Endothelial cell of umbilical vein (primary cell): ENCODE results near the gene STIM1. TPM values are rescaled to one million over a fixed set of nuclear protein-coding genes. Genes with fewer than 3 reads are reported as not detected.

Experiments used
- BruUV-seq: library from RNA; stranded (reverse); fragments of 400-500 nt; replicated peaks from 2 replicates; lab custom pipeline; 2021; lab: Mats Ljungman, UMichigan
- CTCF ChIA-PET: fragments of 300-600, 350-600 bp; sonication (Branson Sonifier 250); formaldehyde crosslinking; loops from one replicate; lab custom pipeline; 2021; ENCODE audit warnings: antibody characterized with exemption, inconsistent platforms; lab: Charles Lee
- POLR2A ChIA-PET: fragments of 300-600, 350-600 bp; sonication (Branson Sonifier 250); formaldehyde crosslinking; loops from one replicate; lab custom pipeline; 2021; ENCODE audit warnings: antibody characterized with exemption, inconsistent platforms; lab: Charles Lee
- DNase-seq: peaks from one replicate; pipeline ENCODE4 v3.0.0-alpha.2; 2011; ENCODE audit warnings: low read depth, low spot score
- FAIRE-seq: peaks from 2 replicates; lab custom pipeline; 2011; peaks lifted over from hg19 to GRCh38; lab: Jason Lieb, UNC
- H2AFZ ChIP-seq: 2 replicates; pipeline ENCODE4 v1.6.0; 2012; ENCODE audit warnings: low read depth, low read length, control low read depth, inconsistent platforms
- H3K27ac ChIP-seq: 2 replicates; pipeline ENCODE4 v1.5.1; 2011; ENCODE audit warnings: low read depth, mild to moderate bottlenecking, control low read depth, low read length, moderate library complexity; ENCODE audit not compliant: insufficient read depth
- H3K27me3 ChIP-seq, 2 experiments: 2 replicates each; pipeline versions ENCODE4 v1.6.0 to v1.6.1; 2011; ENCODE audit warnings: low read length in 2 of 2, mixed read lengths in 1 of 2; ENCODE audit not compliant: control insufficient read depth in 2 of 2, insufficient read depth in 2 of 2
- H3K36me3 ChIP-seq, 2 experiments: 2 replicates in 1 of 2; 3 replicates in 1 of 2; pipeline ENCODE4 v1.5.1; 2011; ENCODE audit warnings: low read length in 2 of 2, mild to moderate bottlenecking in 1 of 2, moderate library complexity in 1 of 2; ENCODE audit not compliant: control insufficient read depth in 2 of 2, insufficient read depth in 2 of 2; ENCODE audit errors: extremely low read depth in 1 of 2
- H3K4me1 ChIP-seq: 3 replicates; pipeline ENCODE4 v1.5.1; 2011; ENCODE audit warnings: mild to moderate bottlenecking, low read length; ENCODE audit not compliant: control insufficient read depth, insufficient read depth; ENCODE audit errors: extremely low read depth
- H3K4me2 ChIP-seq: 2 replicates; pipeline ENCODE4 v1.6.1; 2011; ENCODE audit warnings: low read length, control low read depth, mixed read lengths; ENCODE audit not compliant: insufficient read depth
- H3K4me3 ChIP-seq, 3 experiments: fragments of 200-600 bp in 1 of 3; sonication (generic), shearing (Covaris generic) in 1 of 3; replicated peaks in 1 of 3; 2 replicates each; pipeline ENCODE4 v1.5.1; 2011 to 2016; ENCODE audit warnings: control low read depth in 3 of 3, low read length in 3 of 3, mild to moderate bottlenecking in 2 of 3, inconsistent platforms in 1 of 3, low read depth in 1 of 3, moderate library complexity in 1 of 3; ENCODE audit not compliant: insufficient read depth in 1 of 3
- H3K79me2 ChIP-seq: 2 replicates; pipeline ENCODE4 v1.6.0; 2012; ENCODE audit warnings: low read length, inconsistent platforms; ENCODE audit not compliant: control insufficient read depth, insufficient read depth
- H3K9ac ChIP-seq: replicated peaks from 2 replicates; pipeline ENCODE3; 2011; ENCODE audit warnings: low read length, control low read depth; ENCODE audit not compliant: insufficient read depth; ENCODE audit errors: extremely low read depth
- H3K9me1 ChIP-seq: replicated peaks from 3 replicates; pipeline ENCODE4 v1.6.0; 2011; ENCODE audit warnings: mild to moderate bottlenecking, low read length; ENCODE audit not compliant: control insufficient read depth, insufficient read depth; ENCODE audit errors: extremely low read depth
- H3K9me3 ChIP-seq: replicated peaks from 2 replicates; pipeline ENCODE4 v1.5.1; 2012; ENCODE audit warnings: low read length, inconsistent platforms; ENCODE audit not compliant: control insufficient read depth, insufficient read depth
- H4K20me1 ChIP-seq: replicated peaks from 2 replicates; pipeline ENCODE3; 2011; ENCODE audit warnings: mild to moderate bottlenecking, low read length; ENCODE audit not compliant: control insufficient read depth, insufficient read depth; ENCODE audit errors: extremely low read depth
- EZH2 ChIP-seq: IDR thresholded peaks from 2 replicates; pipeline ENCODE4 v1.6.1; 2012; ENCODE audit warnings: borderline replicate concordance, low read depth, mild to moderate bottlenecking, moderate library complexity, low read length, inconsistent platforms; ENCODE audit not compliant: severe bottlenecking
- FOS ChIP-seq: IDR thresholded peaks from 2 replicates; pipeline ENCODE4 v1.6.1; 2011; ENCODE audit warnings: mild to moderate bottlenecking, low read length, moderate library complexity, borderline replicate concordance; ENCODE audit not compliant: insufficient read depth
- GATA2 ChIP-seq: IDR thresholded peaks from 2 replicates; pipeline ENCODE4 v1.7.0; 2011; ENCODE audit warnings: low read depth, mild to moderate bottlenecking, moderate library complexity, mixed read lengths, low read length; ENCODE audit not compliant: insufficient read length, insufficient read depth
- JUN ChIP-seq: IDR thresholded peaks from 2 replicates; pipeline ENCODE4 v1.6.1; 2011; ENCODE audit warnings: borderline replicate concordance, low read depth; ENCODE audit not compliant: insufficient read length, insufficient read depth
- MYC ChIP-seq: IDR thresholded peaks from one replicate; pipeline ENCODE4 v1.6.1; 2011; ENCODE audit warnings: mild to moderate bottlenecking, low read depth, low read length
- POLR2A ChIP-seq: IDR thresholded peaks from 2 replicates; pipeline ENCODE4 v1.6.1; 2012; ENCODE audit warnings: low read depth, mild to moderate bottlenecking, control low read depth, low read length
- POLR2AphosphoS5 ChIP-seq: IDR thresholded peaks from 2 replicates; pipeline ENCODE4 v1.6.1; 2012; ENCODE audit warnings: low read depth, mild to moderate bottlenecking, control low read depth, low read length, moderate library complexity; ENCODE audit not compliant: insufficient read depth
- dilution Hi-C: fragments of 300-500 bp; cut with MboI; formaldehyde crosslinking; loops from one replicate; pipeline ENCODE4 v1.15.0; 2019; ENCODE audit warnings: low sequenced_read_pairs; ENCODE audit not compliant: extremely low pct_ligation_motif_present
- intact Hi-C: fragments of 100-400 bp; cut with micrococcal nuclease; formaldehyde crosslinking; loops from one replicate; pipeline ENCODE4 v1.10.0; 2022
- polyA plus RNA-seq, 4 experiments: library from polyadenylated mRNA; depleted of rRNA in 3 of 4; stranded (reverse) in 3 of 4; unstranded in 1 of 4; fragments of >200 nt; gene quantifications; 2 replicates each; pipeline versions ENCODE4 v1.2.1 to v1.2.3, GENCODE V29; 2011 to 2012; ENCODE audit warnings: missing spikeins in 1 of 4
- total RNA-seq: library from RNA; stranded (reverse); gene quantifications from 2 replicates; pipeline ENCODE4 v1.2.3, GENCODE V29; 2021
- TF ChIP-seq, protein P1 (sequence below), 2 donors: IDR thresholded peaks; 1 replicate in 1 of 2; 2 replicates in 1 of 2; pipeline ENCODE4 v1.5.1; 2011; ENCODE audit warnings: low read length in 2 of 2, mild to moderate bottlenecking in 2 of 2, moderate library complexity in 2 of 2, control low read depth in 1 of 2, inconsistent platforms in 1 of 2, low read depth in 1 of 2; ENCODE audit not compliant: insufficient read depth in 1 of 2; ENCODE audit errors: extremely low read depth in 1 of 2
- TF ChIP-seq, protein P2 (sequence below): IDR thresholded peaks from 2 replicates; pipeline ENCODE4 v1.6.1; 2011; ENCODE audit not compliant: insufficient read depth, insufficient read length

STIM1 gene
- total and polyA plus RNA-seq, 2 donors (not counting 3 experiments of a cell fraction or from before 2014, with no cell fraction given) = 32.7 to 33.4 TPM

DNA sequence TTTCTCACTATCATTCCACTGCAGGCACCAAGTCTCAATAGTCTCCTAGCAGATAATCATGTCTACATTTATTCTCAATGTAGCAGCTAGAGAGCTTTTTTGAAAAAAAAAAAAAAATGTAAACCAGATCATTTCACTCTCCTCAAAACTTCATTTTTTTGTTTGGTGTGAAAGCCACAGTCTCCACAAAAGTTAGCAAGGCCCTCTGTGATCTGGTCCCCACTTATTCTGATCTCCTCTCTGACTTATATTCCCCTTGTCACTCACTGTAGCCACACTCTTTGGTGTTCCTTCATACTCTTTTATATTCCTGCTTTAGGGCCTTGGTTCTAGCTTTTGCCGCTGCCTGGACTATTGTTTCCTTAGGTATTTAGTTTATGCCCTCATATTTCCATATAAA is 137.5 kb downstream of the STIM1 start:
- no TSS peak for BruUV-seq
- FAIRE-seq (no peak), DNase-seq (no peak)
- H3K79me2 ChIP-seq = no peaks in the 10 kb centered on the region
- H3K36me3 ChIP-seq = no peaks in the 10 kb centered on the region
- no peak overlapping the region for H3K9ac ChIP-seq
- H2AFZ ChIP-seq = no peak overlapping the region
- no peak for TF ChIP-seq POLR2A
- no peak for TF ChIP-seq EZH2
- TF ChIP-seq JUN = no peak
- TF ChIP-seq GATA2 = no peak
- TF ChIP-seq MYC = no peak
- TF ChIP-seq FOS = no peak
- no peak for TF ChIP-seq POLR2AphosphoS5
- TF ChIP-seq, protein P1, sequence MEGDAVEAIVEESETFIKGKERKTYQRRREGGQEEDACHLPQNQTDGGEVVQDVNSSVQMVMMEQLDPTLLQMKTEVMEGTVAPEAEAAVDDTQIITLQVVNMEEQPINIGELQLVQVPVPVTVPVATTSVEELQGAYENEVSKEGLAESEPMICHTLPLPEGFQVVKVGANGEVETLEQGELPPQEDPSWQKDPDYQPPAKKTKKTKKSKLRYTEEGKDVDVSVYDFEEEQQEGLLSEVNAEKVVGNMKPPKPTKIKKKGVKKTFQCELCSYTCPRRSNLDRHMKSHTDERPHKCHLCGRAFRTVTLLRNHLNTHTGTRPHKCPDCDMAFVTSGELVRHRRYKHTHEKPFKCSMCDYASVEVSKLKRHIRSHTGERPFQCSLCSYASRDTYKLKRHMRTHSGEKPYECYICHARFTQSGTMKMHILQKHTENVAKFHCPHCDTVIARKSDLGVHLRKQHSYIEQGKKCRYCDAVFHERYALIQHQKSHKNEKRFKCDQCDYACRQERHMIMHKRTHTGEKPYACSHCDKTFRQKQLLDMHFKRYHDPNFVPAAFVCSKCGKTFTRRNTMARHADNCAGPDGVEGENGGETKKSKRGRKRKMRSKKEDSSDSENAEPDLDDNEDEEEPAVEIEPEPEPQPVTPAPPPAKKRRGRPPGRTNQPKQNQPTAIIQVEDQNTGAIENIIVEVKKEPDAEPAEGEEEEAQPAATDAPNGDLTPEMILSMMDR (IDR thresholded peaks at IDR 0.05; ENCODE audit: extremely low read depth in 1 of 2, insufficient read depth in 1 of 2, low read depth in 1 of 2, low read length in 2 of 2) = no peak
- TF ChIP-seq, protein P2, sequence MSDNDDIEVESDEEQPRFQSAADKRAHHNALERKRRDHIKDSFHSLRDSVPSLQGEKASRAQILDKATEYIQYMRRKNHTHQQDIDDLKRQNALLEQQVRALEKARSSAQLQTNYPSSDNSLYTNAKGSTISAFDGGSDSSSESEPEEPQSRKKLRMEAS = no peak
- no peaks in the 10 kb centered on the region for H3K9me1 ChIP-seq
- no peaks in the 10 kb centered on the region for H3K9me3 ChIP-seq
- peaks cover 16% of the 10 kb centered on the region for H3K4me1 ChIP-seq
- H3K27me3 ChIP-seq = no peaks in the 10 kb centered on the region
- no peak overlapping the region for H3K4me3 ChIP-seq
- ChIA-PET POLR2A (no interaction called here), CTCF (interaction anchor here (0.6 to 2.8 kb wide), 2 partner anchors 26 to 138 kb away, joined by 3 to 9 read pairs; partner anchors contain the start of gene STIM1)
- H3K27ac ChIP-seq = no peak overlapping the region
- intact Hi-C loops (no loop called here), dilution Hi-C loops (no loop called here)
- no peak overlapping the region for H3K4me2 ChIP-seq
- no peaks in the 10 kb centered on the region for H4K20me1 ChIP-seq
